GM23338 (cell line): ENCODE data around the gene AGO4. TPM values are rescaled to one million over a fixed set of nuclear protein-coding genes. Genes with fewer than 3 reads are reported as not detected.

ENCODE experiments used
- ATAC-seq: fragments of 200-7000 bp; cut with Tn5 transposase; 3 replicates; pipeline ENCODE4 v1.9.1; 2020
- DNase-seq: peaks from one replicate; pipeline ENCODE4 v3.0.0-alpha.2; 2015; ENCODE audit warnings: low spot score
- H2AFZ ChIP-seq: fragments of 200-600 bp; sonication (generic); 2 replicates; pipeline ENCODE4 v1.8.0; 2016; ENCODE audit warnings: antibody characterized with exemption, mild to moderate bottlenecking, moderate library complexity
- H3F3A ChIP-seq: fragments of 200-600 bp; sonication (generic); replicated peaks from 2 replicates; pipeline ENCODE4 v1.8.0; 2017; ENCODE audit warnings: antibody characterized with exemption, mixed run types, low read depth
- H3K27ac ChIP-seq: fragments of 200-600 bp; sonication (generic); 2 replicates; pipeline ENCODE4 v1.6.1; 2016; ENCODE audit warnings: low read depth
- H3K27me3 ChIP-seq: fragments of 200-600 bp; sonication (generic); 2 replicates; pipeline ENCODE4 v1.8.0; 2016; ENCODE audit warnings: mild to moderate bottlenecking, mixed run types, moderate library complexity; ENCODE audit not compliant: insufficient read depth
- H3K36me3 ChIP-seq: fragments of 200-600 bp; sonication (generic); 2 replicates; pipeline ENCODE4 v1.8.0; 2016; ENCODE audit warnings: mild to moderate bottlenecking; ENCODE audit not compliant: insufficient read depth
- H3K4me1 ChIP-seq: fragments of 200-600 bp; sonication (generic); 2 replicates; pipeline ENCODE4 v1.8.0; 2016; ENCODE audit warnings: mild to moderate bottlenecking, moderate library complexity; ENCODE audit not compliant: insufficient read depth
- H3K4me2 ChIP-seq: fragments of 200-600 bp; sonication (generic); 2 replicates; pipeline ENCODE4 v1.7.1; 2017; ENCODE audit warnings: mixed run types
- H3K4me3 ChIP-seq: fragments of 200-600 bp; sonication (generic); 2 replicates; pipeline ENCODE4 v1.6.1; 2016; ENCODE audit warnings: mixed run types
- H3K79me2 ChIP-seq: fragments of 200-600 bp; sonication (generic); replicated peaks from 2 replicates; pipeline ENCODE4 v1.8.0; 2017; ENCODE audit warnings: mild to moderate bottlenecking; ENCODE audit not compliant: insufficient read depth
- H3K9me2 ChIP-seq: fragments of 200-600 bp; sonication (generic); 2 replicates; pipeline ENCODE4 v1.8.0; 2017; ENCODE audit not compliant: insufficient read depth
- H4K20me1 ChIP-seq: fragments of 200-600 bp; sonication (generic); replicated peaks from 2 replicates; pipeline ENCODE4 v1.8.0; 2017; ENCODE audit warnings: mild to moderate bottlenecking; ENCODE audit not compliant: insufficient read depth
- H3K27ac Mint-ChIP-seq: 2 replicates; pipeline ENCODE4 v1.8.0; 2020; ENCODE audit warnings: inconsistent platforms, mild to moderate bottlenecking, moderate library complexity, mixed read lengths
- H3K27me3 Mint-ChIP-seq: 3 replicates; pipeline ENCODE4 v1.8.0; 2022; ENCODE audit warnings: low read depth, mild to moderate bottlenecking, moderate library complexity, mixed read lengths, inconsistent platforms; ENCODE audit not compliant: insufficient read depth, poor library complexity
- H3K36me3 Mint-ChIP-seq: 3 replicates; pipeline ENCODE4 v1.8.0; 2021; ENCODE audit warnings: low read depth, mild to moderate bottlenecking, inconsistent platforms, moderate library complexity, mixed read lengths
- H3K4me1 Mint-ChIP-seq: 3 replicates; pipeline ENCODE4 v1.8.0; 2020; ENCODE audit warnings: mild to moderate bottlenecking, inconsistent platforms, mixed read lengths
- H3K4me3 Mint-ChIP-seq: 3 replicates; pipeline ENCODE4 v1.8.0; 2021; ENCODE audit warnings: moderate library complexity, mild to moderate bottlenecking, inconsistent platforms, mixed read lengths
- H3K9me3 Mint-ChIP-seq: 3 replicates; pipeline ENCODE4 v1.8.0; 2020; ENCODE audit warnings: moderate library complexity, mild to moderate bottlenecking, inconsistent platforms, mixed read lengths
- CTCF ChIP-seq, 2 experiments: fragments of 200-600 bp in 1 of 2; sonication (generic) in 1 of 2; conservative IDR thresholded peaks; 2 replicates each; pipeline versions ENCODE4 v1.5.1 to v1.6.1; 2016 to 2017; ENCODE audit warnings: antibody characterized with exemption in 2 of 2, low read depth in 2 of 2, mild to moderate bottlenecking in 2 of 2, moderate library complexity in 1 of 2
- EZH2 ChIP-seq: fragments of 200-600 bp; sonication (generic); IDR thresholded peaks from one replicate; pipeline ENCODE4 v1.8.0; 2017; ENCODE audit warnings: antibody characterized with exemption, mild to moderate bottlenecking, low read depth; ENCODE audit not compliant: unreplicated experiment
- EZH2phosphoT487 ChIP-seq: fragments of 200-600 bp; sonication (generic); IDR thresholded peaks from one replicate; pipeline ENCODE4 v1.8.1; 2018; ENCODE audit warnings: antibody characterized with exemption; ENCODE audit not compliant: unreplicated experiment
- JUNB ChIP-seq: IDR thresholded peaks from one replicate; pipeline ENCODE4 v1.6.1; 2016; ENCODE audit warnings: antibody characterized with exemption; ENCODE audit not compliant: unreplicated experiment
- NANOG ChIP-seq: IDR thresholded peaks from 2 replicates; pipeline ENCODE4 v1.6.1; 2016; ENCODE audit warnings: antibody characterized with exemption, borderline replicate concordance
- POLR2AphosphoS5 ChIP-seq: IDR thresholded peaks from 2 replicates; pipeline ENCODE4 v1.6.1; 2016; ENCODE audit warnings: antibody characterized with exemption, low read depth
- STAT1 ChIP-seq: IDR thresholded peaks from one replicate; pipeline ENCODE4 v1.6.1; 2016; ENCODE audit warnings: antibody characterized with exemption; ENCODE audit not compliant: unreplicated experiment
- ZNF114 ChIP-seq: fragments of 250-450 bp; sonication (Bioruptor Pico); IDR thresholded peaks from 2 replicates; pipeline ENCODE4 v1.5.0; 2020; ENCODE audit warnings: mild to moderate bottlenecking, moderate library complexity
- ZNF331 ChIP-seq: fragments of 250-450 bp; sonication (Bioruptor Pico); IDR thresholded peaks from 2 replicates; pipeline ENCODE4 v1.5.0; 2020; ENCODE audit warnings: low read depth, mild to moderate bottlenecking, moderate library complexity
- polyA plus RNA-seq: library from polyadenylated mRNA; unstranded; fragments of >200 nt; fragmentation: Nextera tagmentation; extraction: Ambion mirVana; gene quantifications from 2 replicates; pipeline ENCODE4 v1.2.1, GENCODE V29; 2016
- total RNA-seq: library from RNA; depleted of rRNA; stranded (reverse); fragments of >200 nt; shearing (Covaris generic); gene quantifications from 2 replicates; pipeline ENCODE4 v1.2.3, GENCODE V29; 2014
- TF ChIP-seq, protein P1 (sequence below): IDR thresholded peaks from one replicate; pipeline ENCODE4 v1.6.1; 2018; ENCODE audit warnings: antibody characterized with exemption; ENCODE audit not compliant: unreplicated experiment
- TF ChIP-seq, protein P2 (sequence below): IDR thresholded peaks from 2 replicates; pipeline ENCODE4 v1.6.1; 2016; ENCODE audit warnings: antibody characterized with exemption

AGO4 gene
- total and polyA plus RNA-seq, 2 experiments from 2014 or later = 1.7 to 9.7 TPM

GRCh38 chr1:35856964-35857363, 49.1 kb downstream of the AGO4 start:
- no peak overlapping the region for H3K27ac Mint-ChIP-seq
- H3K9me3 Mint-ChIP-seq = no peaks in the 10 kb centered on the region
- H3K4me2 ChIP-seq = no peak overlapping the region
- H3K27me3 ChIP-seq = no peaks in the 10 kb centered on the region
- H3K4me3 ChIP-seq = no peak overlapping the region
- H3K36me3 Mint-ChIP-seq = no peaks in the 10 kb centered on the region
- DNase-seq = no peak
- no peaks in the 10 kb centered on the region for H3K9me2 ChIP-seq
- H3K79me2 ChIP-seq = no peaks in the 10 kb centered on the region
- peaks cover 17% of the 10 kb centered on the region for H3K4me1 Mint-ChIP-seq
- no peak overlapping the region for H2AFZ ChIP-seq
- no peaks in the 10 kb centered on the region for H3K36me3 ChIP-seq
- H3K27me3 Mint-ChIP-seq = peaks cover 2% of the 10 kb centered on the region
- no peaks in the 10 kb centered on the region for H4K20me1 ChIP-seq
- H3K4me1 ChIP-seq = peaks cover 8% of the 10 kb centered on the region
- ATAC-seq = no peak
- H3K4me3 Mint-ChIP-seq = no peak overlapping the region
- H3K27ac ChIP-seq = no peak overlapping the region
- no peaks in the 10 kb centered on the region for H3F3A ChIP-seq
- no peak for TF ChIP-seq EZH2phosphoT487
- no peak for TF ChIP-seq EZH2
- TF ChIP-seq POLR2AphosphoS5 = no peak
- TF ChIP-seq JUNB = no peak
- TF ChIP-seq CTCF (conservative IDR thresholded peaks at IDR 0.05; ENCODE audit: low read depth in 2 of 2) = no peak
- no peak for TF ChIP-seq STAT1
- TF ChIP-seq NANOG = no peak
- TF ChIP-seq, protein P1, sequence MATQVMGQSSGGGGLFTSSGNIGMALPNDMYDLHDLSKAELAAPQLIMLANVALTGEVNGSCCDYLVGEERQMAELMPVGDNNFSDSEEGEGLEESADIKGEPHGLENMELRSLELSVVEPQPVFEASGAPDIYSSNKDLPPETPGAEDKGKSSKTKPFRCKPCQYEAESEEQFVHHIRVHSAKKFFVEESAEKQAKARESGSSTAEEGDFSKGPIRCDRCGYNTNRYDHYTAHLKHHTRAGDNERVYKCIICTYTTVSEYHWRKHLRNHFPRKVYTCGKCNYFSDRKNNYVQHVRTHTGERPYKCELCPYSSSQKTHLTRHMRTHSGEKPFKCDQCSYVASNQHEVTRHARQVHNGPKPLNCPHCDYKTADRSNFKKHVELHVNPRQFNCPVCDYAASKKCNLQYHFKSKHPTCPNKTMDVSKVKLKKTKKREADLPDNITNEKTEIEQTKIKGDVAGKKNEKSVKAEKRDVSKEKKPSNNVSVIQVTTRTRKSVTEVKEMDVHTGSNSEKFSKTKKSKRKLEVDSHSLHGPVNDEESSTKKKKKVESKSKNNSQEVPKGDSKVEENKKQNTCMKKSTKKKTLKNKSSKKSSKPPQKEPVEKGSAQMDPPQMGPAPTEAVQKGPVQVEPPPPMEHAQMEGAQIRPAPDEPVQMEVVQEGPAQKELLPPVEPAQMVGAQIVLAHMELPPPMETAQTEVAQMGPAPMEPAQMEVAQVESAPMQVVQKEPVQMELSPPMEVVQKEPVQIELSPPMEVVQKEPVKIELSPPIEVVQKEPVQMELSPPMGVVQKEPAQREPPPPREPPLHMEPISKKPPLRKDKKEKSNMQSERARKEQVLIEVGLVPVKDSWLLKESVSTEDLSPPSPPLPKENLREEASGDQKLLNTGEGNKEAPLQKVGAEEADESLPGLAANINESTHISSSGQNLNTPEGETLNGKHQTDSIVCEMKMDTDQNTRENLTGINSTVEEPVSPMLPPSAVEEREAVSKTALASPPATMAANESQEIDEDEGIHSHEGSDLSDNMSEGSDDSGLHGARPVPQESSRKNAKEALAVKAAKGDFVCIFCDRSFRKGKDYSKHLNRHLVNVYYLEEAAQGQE = no peak
- TF ChIP-seq, protein P2, sequence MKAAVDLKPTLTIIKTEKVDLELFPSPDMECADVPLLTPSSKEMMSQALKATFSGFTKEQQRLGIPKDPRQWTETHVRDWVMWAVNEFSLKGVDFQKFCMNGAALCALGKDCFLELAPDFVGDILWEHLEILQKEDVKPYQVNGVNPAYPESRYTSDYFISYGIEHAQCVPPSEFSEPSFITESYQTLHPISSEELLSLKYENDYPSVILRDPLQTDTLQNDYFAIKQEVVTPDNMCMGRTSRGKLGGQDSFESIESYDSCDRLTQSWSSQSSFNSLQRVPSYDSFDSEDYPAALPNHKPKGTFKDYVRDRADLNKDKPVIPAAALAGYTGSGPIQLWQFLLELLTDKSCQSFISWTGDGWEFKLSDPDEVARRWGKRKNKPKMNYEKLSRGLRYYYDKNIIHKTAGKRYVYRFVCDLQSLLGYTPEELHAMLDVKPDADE = no peak
- TF ChIP-seq ZNF331 = no peak
- no peak for TF ChIP-seq ZNF114
